GM12892 (cell line): ENCODE results near the gene ARHGAP24.

Experiments
- POLR2A ChIP-seq: IDR thresholded peaks from 2 replicates; pipeline ENCODE4 v1.6.1; 2011; ENCODE audit warnings: low read depth, low read length, control low read depth
- POLR2AphosphoS5 ChIP-seq: IDR thresholded peaks from 2 replicates; pipeline ENCODE4 v1.6.1; 2011; ENCODE audit warnings: low read depth, low read length, control low read depth
- TAF1 ChIP-seq: IDR thresholded peaks from 2 replicates; pipeline ENCODE4 v1.6.1; 2011; ENCODE audit warnings: low read depth, mild to moderate bottlenecking, control low read depth, low read length, borderline replicate concordance

DNA sequence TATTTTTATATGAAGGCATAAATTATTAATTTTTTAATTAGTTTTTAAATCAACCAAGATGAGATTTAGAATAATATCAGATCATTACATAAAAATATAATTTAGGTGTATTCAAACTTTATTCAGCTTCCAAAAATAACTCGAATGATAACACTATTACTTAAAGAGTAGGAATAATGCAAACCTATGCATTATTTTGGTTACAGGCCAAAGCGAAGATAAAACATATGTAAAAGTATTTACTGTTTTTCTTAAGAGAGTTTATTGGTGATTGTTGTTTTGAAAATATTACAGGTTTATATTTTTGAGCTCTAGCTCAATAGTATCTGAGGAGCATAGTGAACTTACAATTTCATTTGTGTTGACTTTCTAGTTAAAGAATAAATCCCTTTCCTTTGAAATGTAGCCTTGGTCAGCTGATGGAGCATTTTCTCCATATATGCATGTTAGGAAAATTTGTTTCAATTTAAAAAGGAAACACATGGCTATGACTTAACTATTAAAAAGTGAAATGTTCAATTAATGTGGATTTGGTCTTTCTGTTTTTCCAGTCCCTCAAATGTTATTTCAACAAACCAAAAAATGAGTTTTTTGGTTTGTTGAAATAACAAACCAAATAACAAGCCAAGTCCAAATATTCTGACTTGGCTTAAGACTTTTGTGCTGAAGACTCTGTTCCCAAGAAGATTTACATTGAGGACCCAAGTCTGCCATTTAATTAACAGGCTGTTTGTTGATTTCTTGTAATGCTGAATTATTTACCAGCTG lies 346.9 kb downstream of the ARHGAP24 start:
- no peak for TF ChIP-seq TAF1
- no peak for TF ChIP-seq POLR2A
- TF ChIP-seq POLR2AphosphoS5, result no peak
